IMR-90 (cell line): ENCODE results near the gene UGT1A7. TPM values are rescaled to one million over a fixed set of nuclear protein-coding genes. Genes with fewer than 3 reads are reported as not detected.

Experiments used
- ATAC-seq: fragments of 200-7000 bp; cut with Tn5 transposase; 2 replicates; pipeline ENCODE4 v1.9.1; 2020; ENCODE audit warnings: low read depth, mild to moderate bottlenecking, moderate library complexity
- BruUV-seq: library from RNA; stranded (reverse); fragments of 400-500 nt; replicated peaks from 2 replicates; lab custom pipeline; 2021; lab: Mats Ljungman, UMichigan
- CTCF ChIA-PET: fragments of 300-600 bp; formaldehyde crosslinking; extraction: SDS; loops from one replicate; lab custom pipeline; 2021; ENCODE audit warnings: antibody characterized with exemption; lab: Yijun Ruan, JAX
- POLR2A ChIA-PET: fragments of 300-600 bp; sonication (Branson Sonifier 250); formaldehyde crosslinking; loops from one replicate; lab custom pipeline; 2022; ENCODE audit warnings: antibody characterized with exemption; ENCODE audit not compliant: unreplicated experiment; lab: Charles Lee
- DNase-seq: peaks from one replicate; pipeline ENCODE4 v3.0.0; 2013
- H2AFZ ChIP-seq: replicated peaks from 2 replicates; pipeline ENCODE3; 2013; ENCODE audit warnings: low read length, mild to moderate bottlenecking; ENCODE audit not compliant: poor library complexity
- H2AK5ac ChIP-seq: 2 replicates; pipeline ENCODE4 v1.6.1; 2013; ENCODE audit warnings: low read depth, low read length, inconsistent platforms
- H2AK9ac ChIP-seq: replicated peaks from 2 replicates; pipeline ENCODE3; 2013; ENCODE audit warnings: mild to moderate bottlenecking, low read depth, low read length, moderate library complexity; ENCODE audit not compliant: poor library complexity
- H2BK120ac ChIP-seq: 2 replicates; pipeline ENCODE4 v1.6.1; 2013; ENCODE audit warnings: low read depth, low read length, inconsistent platforms
- H2BK15ac ChIP-seq: 3 replicates; pipeline ENCODE4 v1.6.1; 2013; ENCODE audit warnings: low read depth, low read length, inconsistent platforms
- H2BK20ac ChIP-seq: 2 replicates; pipeline ENCODE4 v1.6.1; 2013; ENCODE audit warnings: low read depth, mild to moderate bottlenecking, inconsistent platforms, low read length, moderate library complexity
- H2BK5ac ChIP-seq: 2 replicates; pipeline ENCODE4 v1.6.1; 2013; ENCODE audit warnings: mild to moderate bottlenecking, low read depth, low read length, inconsistent platforms; ENCODE audit not compliant: poor library complexity, severe bottlenecking
- H3K14ac ChIP-seq: replicated peaks from 2 replicates; pipeline ENCODE4 v1.6.1; 2013; ENCODE audit warnings: low read depth, low read length, inconsistent platforms
- H3K18ac ChIP-seq: 2 replicates; pipeline ENCODE4 v1.6.1; 2013; ENCODE audit warnings: low read depth, low read length, control low read depth
- H3K23ac ChIP-seq: 2 replicates; pipeline ENCODE4 v1.6.1; 2013; ENCODE audit warnings: low read depth, low read length, inconsistent platforms
- H3K27ac ChIP-seq: 2 replicates; pipeline ENCODE4 v1.5.1; 2013; ENCODE audit warnings: mild to moderate bottlenecking, control low read depth, low read length; ENCODE audit not compliant: insufficient read depth
- H3K27me3 ChIP-seq: 2 replicates; pipeline ENCODE4 v1.6.1; 2013; ENCODE audit warnings: low read length; ENCODE audit not compliant: control insufficient read depth, insufficient read depth
- H3K36me3 ChIP-seq: 2 replicates; pipeline ENCODE4 v1.6.1; 2013; ENCODE audit warnings: low read length, mixed read lengths; ENCODE audit not compliant: control insufficient read depth, insufficient read depth
- H3K4ac ChIP-seq: 2 replicates; pipeline ENCODE4 v1.6.1; 2013; ENCODE audit warnings: low read depth, low read length, inconsistent platforms
- H3K4me1 ChIP-seq: 2 replicates; pipeline ENCODE4 v1.6.1; 2013; ENCODE audit warnings: low read length, mixed read lengths; ENCODE audit not compliant: control insufficient read depth, insufficient read depth
- H3K4me2 ChIP-seq: 2 replicates; pipeline ENCODE4 v1.6.1; 2013; ENCODE audit warnings: low read depth, mild to moderate bottlenecking, control low read depth, low read length, moderate library complexity
- H3K4me3 ChIP-seq: 2 replicates; pipeline ENCODE4 v1.5.1; 2013; ENCODE audit warnings: low read depth, mild to moderate bottlenecking, control low read depth, low read length, moderate library complexity; ENCODE audit not compliant: insufficient read depth
- H3K56ac ChIP-seq: 2 replicates; pipeline ENCODE4 v1.6.1; 2013; ENCODE audit warnings: low read length, inconsistent platforms; ENCODE audit not compliant: insufficient read depth; ENCODE audit errors: extremely low read depth
- H3K79me1 ChIP-seq, 2 experiments: 2 replicates each; pipeline ENCODE4 v1.6.1; 2013; ENCODE audit warnings: low read length in 2 of 2, inconsistent platforms in 1 of 2, low read depth in 1 of 2
- H3K9ac ChIP-seq: 2 replicates; pipeline ENCODE4 v1.6.1; 2013; ENCODE audit warnings: low read depth, low read length, control low read depth
- H3K9me1 ChIP-seq: 2 replicates; pipeline ENCODE4 v1.6.1; 2013; ENCODE audit warnings: low read length, inconsistent platforms; ENCODE audit not compliant: insufficient read depth
- H3K9me3 ChIP-seq: 2 replicates; pipeline ENCODE4 v1.6.1; 2013; ENCODE audit warnings: low read length; ENCODE audit not compliant: control insufficient read depth, insufficient read depth
- H4K20me1 ChIP-seq: 2 replicates; pipeline ENCODE4 v1.6.1; 2013; ENCODE audit warnings: low read length, inconsistent platforms; ENCODE audit not compliant: insufficient read depth
- H4K5ac ChIP-seq: 2 replicates; pipeline ENCODE4 v1.6.1; 2013; ENCODE audit warnings: mild to moderate bottlenecking, low read depth, low read length, control low read depth
- H4K8ac ChIP-seq, 2 experiments: 2 replicates each; pipeline ENCODE4 v1.6.1; 2013; ENCODE audit warnings: low read depth in 2 of 2, low read length in 2 of 2, control low read depth in 1 of 2, inconsistent platforms in 1 of 2
- H4K91ac ChIP-seq: 2 replicates; pipeline ENCODE4 v1.6.1; 2013; ENCODE audit warnings: low read depth, low read length, inconsistent platforms; ENCODE audit not compliant: insufficient read depth
- CEBPB ChIP-seq: IDR thresholded peaks from 2 replicates; pipeline ENCODE4 v1.6.1; 2012; ENCODE audit warnings: low read depth, low read length, improper control_type of control experiment
- ELK1 ChIP-seq: fragments of 150-350 bp; IDR thresholded peaks from 2 replicates; pipeline ENCODE4 v1.6.1; 2016; ENCODE audit warnings: low read depth, mild to moderate bottlenecking, low read length, moderate library complexity, borderline replicate concordance
- MAFK ChIP-seq: IDR thresholded peaks from 2 replicates; pipeline ENCODE4 v1.6.1; 2012; ENCODE audit warnings: low read depth, low read length, improper control_type of control experiment
- WGBS, 2 experiments: methylation state at CpG; one replicate each; pipeline versions ENCODE4 v1.1.5 to v1.1.7; 2013; ENCODE audit warnings: missing lambda C conversion rate in 2 of 2; ENCODE audit not compliant: insufficient read length in 1 of 2; ENCODE audit errors: extremely low coverage in 2 of 2; 5-methylcytosine and 5-hydroxymethylcytosine counted together
- dilution Hi-C: fragments of 300-500 bp; cut with HindIII; formaldehyde crosslinking; loops from one replicate; pipeline ENCODE4 v1.14.3; 2018; ENCODE audit warnings: low sequenced_read_pairs; ENCODE audit not compliant: unreplicated experiment
- in situ Hi-C: fragments of 300-500 bp; cut with MboI; formaldehyde crosslinking; loops from 3 replicates; pipeline ENCODE4 v1.14.3; 2019; ENCODE audit warnings: low sequenced_read_pairs, inconsistent platforms, mixed read lengths
- intact Hi-C: fragments of 100-400 bp; cut with micrococcal nuclease; formaldehyde crosslinking; loops from 2 replicates; pipeline ENCODE4 v1.10.0; 2022
- polyA plus RNA-seq, 3 experiments: library from polyadenylated mRNA; depleted of rRNA; stranded (reverse); fragments of >200 nt; gene quantifications; 2 replicates each; pipeline ENCODE4 v1.2.3, GENCODE V29; 2012; ENCODE audit warnings: low replicate concordance in 1 of 3
- total RNA-seq: library from RNA; depleted of rRNA; stranded (reverse); fragments of >200 nt; gene quantifications from 2 replicates; pipeline ENCODE4 v1.2.3, GENCODE V29; 2012

Gene UGT1A7
- total and polyA plus RNA-seq, 2 of the 4 experiments (the other 2 are of a cell fraction): not detected

DNA sequence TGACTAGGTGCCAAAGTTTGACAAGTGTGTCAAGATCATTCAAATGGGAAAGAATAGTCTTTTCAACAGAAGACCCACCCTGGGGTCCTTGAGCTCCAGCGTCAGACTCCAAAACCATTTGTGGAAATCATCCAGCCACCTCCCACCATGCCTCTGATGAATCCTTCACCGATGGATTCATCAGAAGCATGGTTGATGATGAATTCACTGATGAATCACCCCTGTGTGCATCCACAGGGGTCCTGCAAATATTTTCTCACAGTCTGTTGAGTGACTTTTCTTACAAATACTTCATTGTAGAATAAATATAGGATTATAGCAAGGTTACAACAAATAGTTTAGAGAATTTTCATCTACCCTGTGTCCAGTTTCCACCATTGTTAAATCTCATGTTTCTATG lies 5.7 kb upstream of the UGT1A7 start:
- Histone ChIP-seq H2BK15ac (no peak overlapping the region), H2AK5ac (no peak overlapping the region), H4K8ac (no peak overlapping the region), H2AFZ (no peak overlapping the region), H4K5ac (no peak overlapping the region), H3K4ac (no peak overlapping the region), H3K14ac (no peak overlapping the region), H4K20me1 (no peaks in the 10 kb centered on the region), H4K91ac (no peak overlapping the region), H3K27me3 (no peaks in the 10 kb centered on the region), H3K27ac (no peak overlapping the region), H3K18ac (no peak overlapping the region), H3K23ac (no peak overlapping the region), H2BK20ac (no peak overlapping the region), H3K9ac (no peak overlapping the region), H3K4me2 (no peak overlapping the region), H3K79me1 (no peaks in the 10 kb centered on the region), H3K9me3 (no peaks in the 10 kb centered on the region), H3K36me3 (no peaks in the 10 kb centered on the region), H3K4me1 (no peaks in the 10 kb centered on the region), H3K4me3 (no peak overlapping the region), H2BK120ac (no peak overlapping the region), H2AK9ac (no peak overlapping the region), H2BK5ac (no peak overlapping the region), H3K56ac (no peak overlapping the region), H3K9me1 (no peaks in the 10 kb centered on the region)
- no peak for TF ChIP-seq MAFK
- no peak for TF ChIP-seq ELK1
- no peak for TF ChIP-seq CEBPB
- ATAC-seq (no peak), DNase-seq (no peak)
- dilution Hi-C loops: no loop called here
- intact Hi-C loops: no loop called here
- POLR2A ChIA-PET: no interaction called here
- WGBS, 2 experiments: no CpG with 5 or more reads among the region's 2 CpGs
- CTCF ChIA-PET: no interaction called here
- in situ Hi-C loops: no loop called here
- no TSS peak for BruUV-seq
